NCI-H2171 (cell line): ENCODE data around the gene TPRG1L.

Experiments used
- DNase-seq: peaks from one replicate; lab custom pipeline; 2025; lab: John Stamatoyannopoulos, UW

Gene TPRG1L

GRCh38 chr1:3645247-3645646, 20.4 kb downstream of the TPRG1L start:
- DNase-seq: no peak

GRCh38 chr1:3645666-3646355, 21.0 kb downstream of the TPRG1L start:
- DNase-seq: no peak

GRCh38 chr1:3646596-3646995, 21.8 kb downstream of the TPRG1L start:
- no peak for DNase-seq

- peak; percentile 91 for DNase-seq
These were observed 24.8 kb downstream of the TPRG1L start, which contains the start of gene WRAP73 for GRCh38 chr1:3649342-3650247. Gene WRAP73 (minus strand): TSS chr1:3650103. CDS start chr1:3649999, 104 bp downstream.

GRCh38 chr1:3650248-3651025, 25.6 kb downstream of the TPRG1L start:
- DNase-seq: no peak

- DNase-seq: no peak
These were observed 26.5 kb downstream of the TPRG1L start for GRCh38 chr1:3651026-3651929.

GRCh38 chr1:3651930-3652547, 27.2 kb downstream of the TPRG1L start, which contains the start of gene TP73:
Gene TP73 (plus strand): TSS chr1:3652516. CDS start chr1:3682366, 29,850 bp downstream.
- DNase-seq: peak; percentile 70

- DNase-seq: no peak
These were observed 27.9 kb downstream of the TPRG1L start for GRCh38 chr1:3652548-3653285.

- no peak for DNase-seq
These were observed 28.4 kb downstream of the TPRG1L start for GRCh38 chr1:3653286-3653618.

GRCh38 chr1:3654549-3655281, 29.9 kb downstream of the TPRG1L start:
- no peak for DNase-seq

GRCh38 chr1:3656450-3657095, 31.8 kb downstream of the TPRG1L start:
- DNase-seq: no peak

- DNase-seq: no peak
These were observed 32.3 kb downstream of the TPRG1L start for GRCh38 chr1:3657096-3657475.

GRCh38 chr1:3657578-3658230, 32.9 kb downstream of the TPRG1L start:
- DNase-seq: no peak

GRCh38 chr1:3658231-3658615, 33.4 kb downstream of the TPRG1L start:
- DNase-seq: no peak

GRCh38 chr1:3659093-3659492, 34.3 kb downstream of the TPRG1L start:
- DNase-seq: no peak

GRCh38 chr1:3660704-3661103, 35.9 kb downstream of the TPRG1L start:
- no peak for DNase-seq

GRCh38 chr1:3661631-3662030, 36.8 kb downstream of the TPRG1L start:
- no peak for DNase-seq

GRCh38 chr1:3662080-3662671, 37.4 kb downstream of the TPRG1L start:
- no peak for DNase-seq
